Neutrophil (primary cell): Measurements from ENCODE around the gene DNMT3L.
"Not testable (repeated sequence)": the region's sequence is repeated elsewhere in the genome, so short reads cannot be mapped to it uniquely, and the experiment has no call there.

Experiments used
- H3K27ac ChIP-seq: fragments of 200-600 bp; sonication (generic); 2 replicates; pipeline ENCODE4 v1.5.1; 2016; ENCODE audit warnings: mild to moderate bottlenecking, moderate library complexity
- H3K27me3 ChIP-seq: fragments of 200-600 bp; sonication (generic); 2 replicates; pipeline ENCODE4 v1.6.0; 2016; ENCODE audit warnings: mild to moderate bottlenecking
- H3K36me3 ChIP-seq: fragments of 200-600 bp; sonication (generic); 2 replicates; pipeline ENCODE4 v1.5.1; 2017
- H3K4me1 ChIP-seq, 2 experiments: fragments of 200-600 bp in 1 of 2; sonication (generic) in 1 of 2; 1 replicate in 1 of 2; 2 replicates in 1 of 2; pipeline versions ENCODE4 v1.5.1 to v1.6.1; 2013 to 2016; ENCODE audit warnings: low read depth in 1 of 2, low read length in 1 of 2, mild to moderate bottlenecking in 1 of 2, moderate library complexity in 1 of 2; ENCODE audit not compliant: control insufficient read depth in 1 of 2, insufficient read depth in 1 of 2
- H3K4me3 ChIP-seq, 2 experiments: fragments of 200-600 bp in 1 of 2; sonication (generic) in 1 of 2; 1 replicate in 1 of 2; 2 replicates in 1 of 2; pipeline ENCODE4 v1.5.1; 2013 to 2016; ENCODE audit warnings: low read depth in 1 of 2, low read length in 1 of 2, mild to moderate bottlenecking in 1 of 2, moderate library complexity in 1 of 2
- H3K9me3 ChIP-seq: fragments of 200-600 bp; sonication (generic); 2 replicates; pipeline ENCODE4 v1.5.1; 2016
- CTCF ChIP-seq: fragments of 200-600 bp; sonication (generic); IDR thresholded peaks from 2 replicates; pipeline ENCODE4 v1.5.1; 2016; ENCODE audit warnings: antibody characterized with exemption

The DNMT3L gene

GRCh38 chr21:44255511-44255981 is 6.2 kb downstream of the DNMT3L start:
- no peaks in the 10 kb centered on the region for H3K4me1 ChIP-seq
- H3K27me3 ChIP-seq: peaks cover 15% of the 10 kb centered on the region
- H3K27ac ChIP-seq: no peak overlapping the region
- H3K4me3 ChIP-seq: no peak overlapping the region
- TF ChIP-seq CTCF: no peak
- no peaks in the 10 kb centered on the region for H3K9me3 ChIP-seq
- H3K36me3 ChIP-seq: no peaks in the 10 kb centered on the region

- Histone ChIP-seq H3K4me3 (no peak overlapping the region), H3K27ac (no peak overlapping the region), H3K27me3 (peaks cover 15% of the 10 kb centered on the region), H3K36me3 (no peaks in the 10 kb centered on the region), H3K9me3 (no peaks in the 10 kb centered on the region), H3K4me1 (no peaks in the 10 kb centered on the region)
- no peak for TF ChIP-seq CTCF
Observed at GRCh38 chr21:44253832-44254710, 7.6 kb downstream of the DNMT3L start.

GRCh38 chr21:44249204-44250037 is 12.3 kb downstream of the DNMT3L start:
- not testable (repeated sequence) for H3K27me3 ChIP-seq, H3K4me1 ChIP-seq, H3K4me3 ChIP-seq, H3K27ac ChIP-seq, H3K9me3 ChIP-seq, H3K36me3 ChIP-seq

- not testable (repeated sequence) for H3K4me1 ChIP-seq, H3K27me3 ChIP-seq, H3K36me3 ChIP-seq, H3K27ac ChIP-seq, H3K9me3 ChIP-seq, H3K4me3 ChIP-seq
Observed at GRCh38 chr21:44247904-44248303, 13.8 kb downstream of the DNMT3L start.

- not testable (repeated sequence) for H3K9me3 ChIP-seq, H3K4me1 ChIP-seq, H3K27me3 ChIP-seq, H3K27ac ChIP-seq, H3K4me3 ChIP-seq, H3K36me3 ChIP-seq
Observed at GRCh38 chr21:44243980-44244379, 17.7 kb downstream of the DNMT3L start.

GRCh38 chr21:44241281-44241680 is 20.4 kb downstream of the DNMT3L start:
- H3K4me3 ChIP-seq, H3K27ac ChIP-seq, H3K9me3 ChIP-seq, H3K36me3 ChIP-seq, H3K4me1 ChIP-seq, H3K27me3 ChIP-seq: not testable (repeated sequence)

GRCh38 chr21:44240842-44241241 is 20.9 kb downstream of the DNMT3L start, which contains the start of gene ICOSLG:
Gene ICOSLG, minus strand, starts transcription at chr21:44240943. Its CDS starts 126 bp downstream, at chr21:44240817.
- H3K27me3 ChIP-seq, H3K9me3 ChIP-seq, H3K36me3 ChIP-seq, H3K4me1 ChIP-seq, H3K4me3 ChIP-seq, H3K27ac ChIP-seq: not testable (repeated sequence)

- not testable (repeated sequence) for H3K27ac ChIP-seq, H3K27me3 ChIP-seq, H3K4me3 ChIP-seq, H3K4me1 ChIP-seq, H3K9me3 ChIP-seq, H3K36me3 ChIP-seq
Observed at GRCh38 chr21:44240353-44240752, 21.3 kb downstream of the DNMT3L start.

GRCh38 chr21:44229561-44229960 is 32.1 kb downstream of the DNMT3L start:
- H3K27me3 ChIP-seq, H3K4me3 ChIP-seq, H3K9me3 ChIP-seq, H3K36me3 ChIP-seq, H3K4me1 ChIP-seq, H3K27ac ChIP-seq: not testable (repeated sequence)

GRCh38 chr21:44228109-44228508 is 33.6 kb downstream of the DNMT3L start:
- not testable (repeated sequence) for H3K9me3 ChIP-seq, H3K4me3 ChIP-seq, H3K36me3 ChIP-seq, H3K27ac ChIP-seq, H3K4me1 ChIP-seq, H3K27me3 ChIP-seq

GRCh38 chr21:44227614-44228013 is 34.1 kb downstream of the DNMT3L start:
- not testable (repeated sequence) for H3K27me3 ChIP-seq, H3K4me3 ChIP-seq, H3K36me3 ChIP-seq, H3K4me1 ChIP-seq, H3K9me3 ChIP-seq, H3K27ac ChIP-seq
